GM19025 (cell line): ENCODE results near the gene STXBP3.

Experiments
- ATAC-seq: cut with Tn5 transposase; IDR thresholded peaks from one replicate; pipeline ENCODE4 v1.9.1; 2021; ENCODE audit warnings: mild to moderate bottlenecking, low read depth, moderate library complexity; ENCODE audit not compliant: unreplicated experiment

Gene STXBP3

DNA sequence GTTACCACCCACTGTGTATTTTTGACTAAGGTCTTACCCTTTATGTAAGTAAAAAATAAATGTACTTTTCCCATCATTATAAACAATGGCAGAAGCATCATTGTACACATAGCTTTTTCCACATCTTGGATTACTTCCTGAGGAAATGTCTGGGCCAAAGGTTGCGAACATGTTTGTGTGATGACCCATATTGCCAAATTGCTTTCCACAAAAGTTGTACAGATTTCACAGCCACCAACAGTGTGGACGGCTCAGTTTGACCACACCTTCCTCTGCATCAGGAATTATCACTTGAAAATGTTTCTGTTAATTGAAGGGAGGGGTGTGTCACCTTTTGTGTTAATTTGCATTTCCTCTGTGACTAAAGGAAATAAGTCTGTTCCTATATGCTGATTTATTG lies 84.8 kb downstream of the STXBP3 start:
- ATAC-seq, result no peak

DNA sequence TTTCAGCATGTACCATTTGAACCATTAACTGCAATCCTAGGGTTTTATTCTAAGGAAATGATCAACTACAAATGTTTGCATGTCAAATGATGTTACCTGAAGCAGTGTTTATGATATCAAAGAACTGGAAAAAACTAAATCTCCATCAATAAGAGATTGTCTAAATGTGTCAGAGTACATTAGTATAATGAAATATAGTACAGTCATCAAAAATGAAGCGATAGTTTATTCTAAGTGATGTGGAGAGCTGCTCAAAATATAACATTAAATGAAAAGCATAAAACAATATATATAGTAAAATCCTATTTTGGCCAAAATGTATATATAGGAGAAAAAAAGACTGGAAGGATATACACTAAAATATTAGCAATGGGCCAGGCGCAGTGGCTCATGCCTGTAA lies 86.5 kb downstream of the STXBP3 start:
- ATAC-seq, result no peak

DNA sequence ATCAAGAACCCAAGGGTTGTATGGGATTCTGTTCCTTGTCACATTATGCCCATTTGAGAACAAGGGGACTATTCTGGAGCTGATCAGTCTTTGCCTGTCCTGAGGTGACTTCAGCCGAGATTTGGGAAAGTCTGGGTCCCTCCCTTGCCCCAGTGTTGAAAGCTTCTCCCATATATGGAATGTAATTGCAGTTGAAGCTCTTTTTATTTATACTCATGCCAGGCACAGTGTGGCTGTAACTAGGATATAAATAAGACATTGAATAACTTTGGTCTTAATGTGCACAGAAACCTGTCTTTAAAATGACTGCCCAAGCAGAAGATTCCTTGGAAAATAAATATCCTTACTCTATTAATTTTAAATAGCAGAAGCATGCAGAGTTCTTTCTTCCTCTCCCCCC lies 95.2 kb downstream of the STXBP3 start:
- ATAC-seq, result no peak

DNA sequence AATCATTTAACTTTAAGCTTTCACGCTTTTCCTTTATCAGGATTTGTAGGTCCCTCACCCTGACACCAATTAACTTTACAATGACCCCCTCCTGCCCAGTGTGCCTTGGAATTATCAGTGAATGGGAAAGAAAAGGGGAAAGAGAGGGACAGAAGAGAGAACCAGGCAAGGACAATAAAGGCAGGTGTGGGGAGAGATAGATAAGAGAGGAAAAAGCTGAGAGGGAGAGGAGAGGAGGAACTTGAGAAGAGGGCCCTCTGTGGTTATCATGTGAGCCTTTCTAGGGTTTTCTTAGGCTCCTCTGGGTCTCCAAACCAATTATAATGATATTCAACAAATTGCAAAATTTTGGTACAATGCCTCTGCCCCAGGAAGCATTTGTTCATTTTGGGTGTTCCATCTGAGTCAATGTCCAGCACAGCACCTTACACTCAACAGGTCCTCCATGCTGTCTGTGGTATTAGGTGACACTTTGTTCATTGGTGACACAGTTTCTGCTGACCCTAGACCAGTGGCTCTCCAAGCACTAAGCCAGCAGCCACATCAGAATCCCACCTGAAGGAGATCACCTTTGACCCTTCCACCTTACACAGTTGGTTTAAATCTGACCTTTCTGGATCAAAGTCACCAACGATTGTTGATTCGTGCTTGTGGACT lies 96.2 kb downstream of the STXBP3 start:
- ATAC-seq, result no peak

DNA sequence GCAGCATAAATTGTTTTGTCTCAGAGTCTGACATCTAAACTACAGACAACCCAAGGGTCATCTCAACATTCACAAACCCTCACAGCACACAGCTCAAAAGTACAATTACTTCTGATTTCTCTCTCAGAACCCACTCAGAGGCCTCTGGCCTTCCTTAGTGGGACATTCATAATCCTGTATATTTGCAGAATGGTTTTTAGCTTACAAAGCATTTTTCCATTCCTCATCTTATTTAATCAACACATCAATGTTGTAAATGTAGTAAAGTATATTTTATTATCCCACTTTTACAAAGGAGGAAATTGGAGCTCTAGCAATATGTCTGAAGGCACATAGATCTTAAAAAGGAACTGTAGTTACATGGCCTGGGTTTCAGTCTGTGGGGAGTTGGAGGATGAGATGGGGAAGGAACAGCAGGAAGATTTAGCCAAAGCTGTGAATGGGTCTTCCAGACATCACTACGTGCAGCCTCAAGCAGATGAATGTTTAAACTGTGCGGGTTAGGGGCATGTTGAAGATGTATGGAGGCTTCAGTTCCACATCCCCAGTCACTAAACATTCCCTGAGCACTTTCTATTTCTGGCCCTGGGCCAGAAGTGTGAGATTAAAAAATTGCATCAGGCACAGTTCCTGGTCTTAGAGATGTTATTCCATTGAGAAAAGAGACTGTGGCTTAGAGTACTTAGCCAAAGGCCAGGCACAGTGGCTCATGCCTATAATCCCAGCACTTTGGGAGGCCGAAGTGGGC lies 97.1 kb downstream of the STXBP3 start:
- ATAC-seq, result no peak

DNA sequence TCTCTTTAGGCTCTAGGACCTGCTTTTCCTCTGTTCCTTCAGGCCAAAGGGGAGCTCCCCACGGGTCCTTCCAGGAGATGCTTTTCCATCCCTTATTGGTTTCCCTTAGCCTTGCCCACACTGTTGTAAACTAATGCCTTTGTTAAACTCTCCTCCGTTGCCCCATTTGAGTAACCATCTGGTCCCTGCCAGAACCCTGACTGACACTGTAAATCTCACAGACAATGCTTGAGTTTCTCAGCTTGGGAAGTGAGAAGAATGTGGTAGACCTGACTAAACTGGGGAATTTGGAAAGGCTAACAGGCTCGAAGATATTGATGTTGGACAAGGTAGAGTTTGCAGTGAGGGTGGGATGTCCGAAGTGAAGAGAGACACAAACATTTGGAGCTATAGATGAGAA lies 99.0 kb downstream of the STXBP3 start:
- ATAC-seq, result no peak

DNA sequence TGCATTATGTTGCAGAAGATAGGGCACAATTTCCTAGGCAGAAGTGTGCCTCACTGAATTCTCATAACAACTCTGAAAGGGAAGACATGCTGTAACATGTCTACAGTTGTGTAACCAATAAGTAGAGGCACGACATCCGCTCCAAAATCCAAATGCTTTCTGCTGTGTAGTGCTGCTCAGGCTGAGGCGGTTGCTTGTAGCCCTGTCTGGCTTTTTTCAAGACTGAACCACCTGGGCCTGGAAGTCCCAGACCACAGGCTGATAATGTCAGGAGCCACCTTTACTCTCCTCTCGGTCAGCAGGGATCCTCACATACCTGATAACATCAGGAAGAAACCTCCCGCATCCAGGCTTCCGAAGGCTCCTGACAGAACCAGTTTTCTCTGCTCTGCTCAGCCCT lies 99.5 kb downstream of the STXBP3 start:
- no peak for ATAC-seq

DNA sequence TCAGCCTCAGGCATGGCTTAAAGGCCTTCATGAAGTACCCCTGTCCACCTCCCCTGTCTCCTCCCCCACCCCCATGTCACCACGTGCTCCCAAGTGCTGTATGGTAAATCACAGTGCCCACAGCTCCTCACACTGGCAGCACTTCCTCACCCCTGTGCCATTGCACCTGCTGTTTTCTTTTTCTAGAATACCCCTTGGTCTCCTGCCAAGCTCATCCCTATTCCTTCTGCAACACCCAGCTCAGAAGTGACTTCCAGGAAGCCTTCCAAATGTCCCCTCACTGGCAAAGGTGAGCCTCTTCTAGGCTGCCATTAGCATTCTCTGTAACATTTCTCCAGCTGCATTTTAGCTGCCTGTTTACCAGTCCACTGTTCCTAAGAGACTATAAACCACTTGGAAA lies 101.0 kb downstream of the STXBP3 start:
- no peak for ATAC-seq

DNA sequence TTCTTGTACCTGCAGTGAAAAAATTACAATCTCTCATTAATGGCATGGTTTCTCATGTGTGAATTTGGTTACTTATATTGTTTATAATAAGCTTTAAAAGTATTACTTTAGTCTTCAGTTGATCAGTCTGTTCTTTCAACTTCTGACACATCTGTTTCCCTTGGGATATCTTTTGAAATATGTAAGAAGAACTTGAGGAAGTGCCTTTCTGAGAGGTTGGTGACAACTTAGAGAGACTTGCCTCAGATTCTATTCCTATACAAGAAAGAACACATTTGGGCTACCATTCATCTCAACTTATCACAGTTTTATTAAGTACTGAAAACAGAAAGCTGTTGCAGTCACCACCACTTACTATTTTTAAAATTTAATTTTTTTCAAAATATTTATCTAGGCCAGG lies 102.3 kb downstream of the STXBP3 start:
- no peak for ATAC-seq

DNA sequence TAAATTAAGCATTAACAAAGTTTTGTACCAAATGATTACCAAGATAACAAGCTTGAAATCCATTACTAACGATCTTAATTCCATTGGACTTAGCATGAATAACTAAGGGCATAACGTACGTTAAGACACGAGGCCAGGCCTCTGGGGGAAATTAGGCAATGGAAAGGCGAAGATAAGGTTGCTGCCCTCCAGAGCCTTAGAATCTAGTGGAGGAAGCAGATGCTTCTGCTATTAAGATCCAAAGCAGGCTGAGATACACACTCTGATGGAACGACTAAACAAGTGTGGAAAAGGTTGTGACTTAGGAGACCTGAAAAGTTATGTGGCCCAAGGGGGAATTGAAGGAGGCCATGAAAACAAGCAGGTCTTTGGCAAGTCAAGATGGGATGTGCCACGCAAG lies 104.5 kb downstream of the STXBP3 start:
- no peak for ATAC-seq

DNA sequence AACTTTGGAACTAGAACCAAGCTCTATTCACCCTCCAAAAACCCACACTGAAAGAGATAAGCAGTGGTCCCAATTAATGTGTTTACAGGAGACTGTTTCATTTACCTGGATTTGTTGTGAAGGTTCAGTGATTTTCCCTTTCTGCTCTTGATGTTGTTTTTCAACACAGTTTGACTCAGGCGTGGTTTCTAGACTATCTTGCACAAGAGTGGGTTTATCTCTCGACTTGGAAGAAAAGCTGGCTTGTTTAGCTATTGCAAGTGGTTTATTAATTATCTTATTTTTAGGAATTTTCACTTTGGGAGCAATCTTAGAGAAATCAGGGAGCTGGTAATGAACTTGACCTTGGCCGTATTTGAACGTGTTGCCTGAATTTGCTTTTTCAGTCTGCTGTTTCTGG lies 105.1 kb downstream of the STXBP3 start:
- no peak for ATAC-seq

DNA sequence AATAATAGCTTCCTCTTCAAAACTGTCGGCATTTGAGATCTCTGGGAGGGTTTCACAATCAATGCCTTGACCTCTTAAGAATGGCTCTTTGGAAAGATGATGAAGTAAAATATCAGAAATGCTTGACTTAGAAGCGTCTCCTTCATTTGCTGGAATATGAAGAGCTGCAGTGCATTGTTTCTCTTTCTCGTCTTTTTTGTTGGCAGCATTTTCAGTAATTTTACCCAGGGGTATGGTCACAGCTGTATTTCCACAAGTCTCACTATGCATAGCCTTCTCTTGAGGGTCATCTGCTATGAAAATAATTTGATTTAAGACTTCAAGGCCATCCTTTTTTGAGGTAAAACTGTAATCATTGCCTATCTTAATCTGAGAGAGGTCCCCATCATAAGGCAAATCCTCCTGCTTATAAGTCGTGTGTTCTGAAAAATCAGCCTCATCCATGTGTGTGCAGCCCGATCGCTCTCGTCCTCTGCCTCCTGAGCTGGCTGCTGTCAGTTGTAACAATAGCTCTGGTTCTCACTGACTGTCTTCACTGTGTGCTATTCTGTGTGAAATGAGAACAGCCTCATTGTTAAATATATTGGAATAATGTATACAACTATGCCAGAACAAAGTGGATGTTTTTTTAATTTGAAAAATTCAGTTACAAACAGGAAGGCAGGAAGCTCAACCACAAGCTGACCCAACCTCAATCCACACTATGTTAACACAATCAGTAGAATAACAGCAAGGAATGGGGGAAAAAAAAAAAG lies 105.9 kb downstream of the STXBP3 start:
- ATAC-seq, result no peak

DNA sequence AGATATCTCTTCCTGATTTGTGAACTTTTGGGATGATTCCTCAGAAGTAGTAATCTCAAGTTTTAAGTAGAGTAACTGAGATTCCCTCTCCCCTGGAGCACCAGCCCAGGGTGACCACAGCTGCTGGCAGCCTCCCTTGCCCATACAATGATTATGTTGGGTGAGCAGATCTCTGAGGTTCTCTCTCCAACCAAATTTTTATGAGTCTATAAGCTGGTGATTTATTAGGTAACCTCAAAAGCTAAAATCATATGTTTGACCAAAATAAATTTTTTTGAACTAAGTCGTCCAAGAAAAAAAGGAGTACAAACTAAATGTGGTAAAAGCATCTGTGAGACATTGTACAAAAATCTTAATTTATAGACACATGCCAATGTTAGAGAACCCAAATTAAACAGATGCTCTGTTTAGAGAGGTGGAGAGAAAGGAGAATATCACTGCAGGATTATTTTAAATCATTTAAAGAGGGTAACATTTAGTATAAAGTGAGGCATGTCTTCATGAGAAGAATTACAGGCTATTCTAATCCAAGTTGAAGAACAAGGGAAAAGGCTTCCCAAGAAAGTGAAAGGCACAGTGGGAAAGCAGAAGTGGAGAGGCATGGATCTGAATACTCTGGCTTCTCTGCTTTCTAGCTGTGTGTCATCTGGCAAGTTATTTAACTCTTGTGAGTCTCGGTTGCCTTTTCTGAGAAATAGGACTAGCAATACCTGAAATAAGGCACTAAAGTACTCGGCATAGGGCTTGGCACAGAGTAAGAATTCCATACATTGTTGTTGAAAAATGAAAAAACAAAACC lies 107.9 kb downstream of the STXBP3 start:
- ATAC-seq, result no peak

DNA sequence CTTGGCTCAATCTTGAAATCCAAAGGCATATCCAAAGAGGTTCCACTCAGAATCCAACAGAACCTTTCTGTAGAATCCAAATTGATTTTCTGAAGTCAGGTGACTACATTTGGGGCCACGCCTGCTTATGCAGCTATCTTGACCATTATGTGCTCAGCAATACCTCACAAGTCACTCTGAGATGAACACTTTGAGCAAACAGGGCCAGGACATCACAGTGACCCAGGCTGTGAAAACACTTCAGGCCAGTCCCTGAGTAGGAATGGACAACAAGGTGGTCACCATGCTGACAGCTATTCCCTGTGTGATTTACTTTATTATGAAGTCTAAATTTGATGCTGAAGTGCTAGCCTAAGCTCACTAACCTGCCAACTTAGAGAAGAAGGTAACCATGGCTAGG lies 110.5 kb downstream of the STXBP3 start, which contains the start of gene AKNAD1:
TSS of gene AKNAD1 (minus strand) at position 101 of the 400 bp plus-strand sequence. CDS start 4,430 bp downstream, outside the sequence.
- no peak for ATAC-seq

DNA sequence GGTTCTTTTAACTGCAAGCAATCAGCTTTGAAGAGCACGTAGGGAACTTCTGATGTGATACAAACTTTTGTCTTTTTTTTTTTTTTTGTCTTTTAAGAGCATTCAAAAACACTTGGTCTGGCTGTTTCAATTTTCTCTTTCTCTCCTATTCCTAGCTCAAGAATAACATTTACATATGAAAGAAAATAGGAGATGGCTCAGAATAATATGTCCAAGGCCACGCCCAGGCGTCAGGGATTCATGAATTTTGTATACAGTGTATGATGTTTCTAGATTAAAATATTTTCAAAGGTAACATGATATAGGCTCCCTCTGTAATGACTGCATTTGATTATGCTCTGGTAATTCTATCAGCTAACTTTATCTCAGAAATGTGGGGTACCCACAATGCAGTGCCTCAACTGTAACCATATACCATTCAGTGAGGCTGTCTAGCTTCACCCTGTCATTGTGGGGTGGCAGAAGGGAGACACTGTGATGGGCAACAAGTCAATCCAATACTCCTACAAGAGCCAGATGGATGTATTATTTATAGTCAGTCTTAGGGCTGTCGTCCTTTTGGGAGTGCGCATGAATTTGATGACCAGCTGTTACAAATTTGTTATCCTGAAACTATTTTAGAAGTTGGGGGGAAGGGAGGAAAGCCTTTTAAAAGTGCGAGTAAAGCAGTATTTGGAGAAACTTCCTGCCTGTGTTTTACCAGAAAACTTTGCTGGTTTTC lies 111.9 kb downstream of the STXBP3 start:
- ATAC-seq, result no peak
